Measurements from ENCODE around the gene OSTM1.

GRCh38 chr6:108082539-108082938, 8.0 kb upstream of the OSTM1 start:
- TF ChIP-seq CTCF (IDR thresholded peaks at IDR 0.05), result no peak
- TF ChIP-seq POLR2A (IDR thresholded peaks at IDR 0.05), result no peak
- no peak for TF ChIP-seq POLR2AphosphoS5 (IDR thresholded peaks at IDR 0.05)

Data from prostate gland (tissue), 2 donors.